Measurements from ENCODE around the gene STX16.
"Not testable (repeated sequence)": the region's sequence is repeated elsewhere in the genome, so short reads cannot be mapped to it uniquely, and the experiment has no call there.

STX16 gene

GRCh38 chr20:58713801-58714339 lies 62.8 kb downstream of the STX16 start:
- DNase-seq = no peak

GRCh38 chr20:58714340-58714922 lies 63.3 kb downstream of the STX16 start:
- no peak for DNase-seq

- DNase-seq = no peak
These were observed 63.9 kb downstream of the STX16 start for GRCh38 chr20:58714923-58715351.

DNA sequence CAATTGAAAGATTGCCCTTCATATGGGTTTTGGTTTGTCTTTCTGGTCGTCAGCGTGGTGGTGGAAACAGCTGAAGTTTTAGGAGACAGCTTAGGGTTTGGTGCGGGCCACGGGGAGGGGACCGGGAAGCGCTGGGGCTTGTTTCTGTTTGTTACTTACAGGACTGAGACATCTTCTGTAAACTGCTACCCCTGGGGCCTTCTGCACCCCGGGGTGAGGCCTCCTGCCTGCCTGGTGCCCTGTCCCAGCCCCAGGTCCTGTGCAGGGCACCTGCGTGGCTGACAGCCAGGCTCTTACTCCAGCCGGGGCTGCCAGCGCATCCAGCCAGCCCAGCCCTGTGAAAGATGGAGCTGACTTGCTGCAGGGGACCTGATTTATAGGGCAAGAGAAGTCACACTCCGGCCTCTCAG lies 64.3 kb downstream of the STX16 start:
- no peak for DNase-seq

DNA sequence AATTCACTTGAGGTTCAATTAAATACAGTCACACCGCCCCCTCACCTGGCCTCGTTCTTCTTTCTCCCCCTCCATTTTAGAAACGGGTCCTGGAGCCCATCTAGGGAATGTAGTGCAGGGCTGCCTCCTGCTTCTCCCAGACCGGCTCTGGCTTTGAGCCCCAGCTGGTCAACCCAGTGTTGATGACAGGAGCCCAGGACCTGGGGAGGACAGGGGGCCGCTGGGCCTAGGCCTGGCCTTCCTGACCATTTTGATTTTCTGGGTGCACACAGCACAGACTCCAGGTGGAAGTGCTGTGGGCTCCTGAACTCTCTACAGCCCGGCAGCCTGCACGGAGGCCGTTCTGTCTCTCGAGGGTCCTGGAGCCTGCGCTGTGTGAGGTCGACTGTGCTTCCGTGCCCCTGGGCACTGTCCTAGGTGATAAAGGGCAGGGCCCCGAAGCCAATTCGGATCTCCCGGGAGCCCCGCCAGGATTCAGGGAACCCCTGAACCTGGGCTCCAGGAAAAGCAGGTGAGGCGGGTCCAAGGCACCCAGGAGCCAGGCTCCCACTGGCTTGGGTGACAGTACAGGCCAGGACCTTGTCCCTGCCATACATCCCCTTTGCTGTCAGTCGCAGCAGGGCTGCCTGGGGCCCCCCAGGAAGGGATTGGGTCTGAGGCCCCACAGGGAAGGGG lies 64.9 kb downstream of the STX16 start:
- DNase-seq = no peak

- no peak for DNase-seq
These were observed 65.6 kb downstream of the STX16 start for GRCh38 chr20:58716476-58717277.

- no peak for DNase-seq
These were observed 66.4 kb downstream of the STX16 start for GRCh38 chr20:58717278-58718091.

DNA sequence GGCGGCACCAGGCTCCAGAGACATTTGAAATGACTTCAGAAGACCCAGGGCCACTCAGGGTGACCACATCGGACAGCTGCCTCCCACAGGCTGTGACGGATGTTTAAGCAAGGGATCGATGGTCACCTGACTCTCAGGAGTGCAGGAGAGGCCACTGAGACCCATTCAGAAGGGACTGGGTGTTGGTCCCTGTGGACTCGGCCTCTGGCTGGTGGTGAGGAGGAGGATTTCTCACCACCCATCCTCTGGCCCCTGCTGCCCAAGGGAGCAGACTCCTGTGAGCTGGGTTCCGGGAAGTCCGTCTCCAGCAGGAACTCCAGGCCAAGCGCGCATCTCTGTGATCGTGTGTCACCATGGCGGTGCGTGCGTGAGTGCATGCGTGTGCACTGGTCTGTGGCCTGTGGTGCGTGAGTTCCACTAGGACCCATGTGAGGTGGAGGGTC lies 67.1 kb downstream of the STX16 start:
- no peak for DNase-seq

DNA sequence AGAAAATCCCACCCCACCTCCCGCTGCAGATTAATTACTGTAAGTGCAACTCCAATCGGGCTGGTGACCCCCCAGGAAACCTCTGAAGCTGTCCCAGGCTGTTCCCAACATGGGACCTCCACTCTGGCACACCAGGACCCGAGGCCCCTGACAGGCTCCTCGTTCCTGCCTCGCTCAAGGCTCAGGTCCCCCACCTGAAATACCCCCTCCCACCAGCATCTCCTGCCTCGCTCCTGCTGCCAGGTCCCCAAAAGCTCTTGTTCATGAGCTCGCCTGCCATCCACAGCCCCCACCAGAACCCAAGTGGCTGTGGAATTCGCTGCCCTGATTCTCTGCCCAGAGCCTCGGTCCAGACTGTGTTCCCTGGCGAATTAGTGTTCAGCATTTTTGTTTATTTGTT lies 67.6 kb downstream of the STX16 start:
- no peak for DNase-seq

DNA sequence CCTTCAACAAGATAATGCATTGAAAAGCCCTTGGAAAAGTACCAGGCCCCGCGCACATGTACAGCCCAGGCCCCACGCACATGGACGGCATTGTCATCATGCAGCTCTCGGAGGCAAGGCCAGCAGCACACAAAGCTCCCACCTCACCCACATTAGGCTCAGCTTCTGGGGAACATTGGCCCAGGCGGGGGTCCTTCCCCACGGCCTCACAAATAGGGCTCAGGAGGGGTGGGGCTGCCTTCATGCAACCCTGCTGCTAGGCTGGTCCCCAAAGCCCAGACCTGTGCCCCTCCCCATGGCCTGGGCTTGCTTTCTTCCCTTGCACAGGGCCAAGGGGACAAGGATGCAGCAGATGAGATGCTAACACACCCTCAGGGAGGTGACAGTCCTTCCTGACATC lies 68.2 kb downstream of the STX16 start:
- no peak for DNase-seq

- no peak for DNase-seq
These were observed 68.9 kb downstream of the STX16 start for GRCh38 chr20:58719971-58720371.

DNA sequence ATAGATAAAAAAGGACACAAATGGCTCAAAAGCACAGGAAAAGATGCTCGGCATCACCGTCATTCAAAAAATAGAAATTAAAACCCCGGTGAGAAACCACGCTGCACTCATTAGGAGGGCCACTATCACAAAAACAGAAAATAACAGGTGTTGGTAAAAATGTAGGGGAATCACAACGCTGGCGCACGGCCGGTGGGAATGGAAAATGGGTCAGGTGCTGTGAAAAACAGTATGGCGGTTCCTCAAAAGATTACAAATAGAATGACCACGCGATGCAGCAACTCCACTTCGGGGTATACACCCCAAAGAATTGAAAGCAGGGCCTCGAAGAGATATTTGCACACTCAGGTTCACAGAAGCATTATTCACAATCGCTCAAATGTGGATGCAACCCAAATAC lies 69.8 kb downstream of the STX16 start:
- no peak for DNase-seq

GRCh38 chr20:58721951-58722778 lies 71.1 kb downstream of the STX16 start:
- DNase-seq = no peak

DNA sequence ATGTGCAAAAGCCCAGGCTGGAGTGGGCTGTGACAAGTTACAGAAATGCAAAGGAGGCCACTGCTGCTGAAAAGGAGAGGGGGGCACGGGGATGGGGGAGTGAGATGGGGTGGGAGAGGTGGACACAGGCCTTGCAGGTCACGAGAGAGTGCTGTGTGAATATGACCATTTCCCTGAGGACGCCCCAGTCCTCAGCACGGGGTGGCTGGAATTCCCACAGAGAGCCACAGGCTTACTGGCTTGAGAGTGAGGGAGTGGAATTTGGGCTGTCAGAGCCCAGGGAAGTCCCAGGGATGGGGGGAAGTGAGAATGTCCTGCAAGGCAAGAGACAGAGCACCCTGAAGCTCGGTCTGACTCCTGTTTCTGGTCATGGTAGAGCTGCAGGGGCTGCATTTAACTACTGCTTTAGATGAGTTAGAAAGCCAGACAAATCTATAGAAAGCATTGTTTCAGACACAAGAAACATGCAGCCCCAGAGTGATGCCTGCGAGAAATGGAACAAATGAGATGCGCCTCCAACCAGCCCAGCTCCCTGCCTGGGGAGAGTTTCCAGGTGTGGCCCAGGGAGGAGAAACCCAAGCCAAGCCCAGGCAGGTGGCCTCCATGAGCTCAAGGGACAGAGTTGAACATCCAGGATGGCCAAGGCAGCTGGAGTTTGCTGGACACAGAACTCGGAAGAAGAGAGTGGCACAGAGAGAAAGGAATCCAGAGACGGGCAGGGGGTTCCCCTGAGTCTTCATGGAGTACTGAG lies 72.0 kb downstream of the STX16 start:
- DNase-seq = no peak

DNA sequence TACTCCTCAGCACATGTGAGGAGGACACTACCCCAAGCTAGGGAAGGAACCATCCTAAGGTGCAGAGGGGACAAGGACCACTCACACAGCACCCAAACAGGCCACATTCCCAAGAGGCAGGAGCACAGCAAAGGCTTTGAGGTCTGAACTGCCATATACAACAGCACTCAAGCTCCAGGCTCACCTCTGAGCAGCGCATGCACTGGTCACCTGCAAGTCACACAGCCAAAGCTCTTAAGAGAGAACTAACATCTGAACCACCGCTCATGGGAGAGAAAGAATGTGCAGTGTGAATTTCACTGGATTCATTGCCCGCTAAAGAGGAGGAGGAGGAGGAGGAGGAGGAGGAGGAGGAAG lies 72.5 kb downstream of the STX16 start:
- no peak for DNase-seq

GRCh38 chr20:58726156-58726555 lies 75.1 kb downstream of the STX16 start:
- DNase-seq = not testable (repeated sequence)
